Activated T-helper 1 cell treated with Interleukin-2 at 50 U/mL for 16 hours (primary cell): ENCODE results near the gene MARK4.

ENCODE experiments used
- DNase-seq: peaks from one replicate; pipeline ENCODE4 v3.0.0-alpha.2; 2020; ENCODE audit warnings: low read depth

Gene MARK4

GRCh38 chr19:45275370-45275971 is 24.4 kb downstream of the MARK4 start:
- DNase-seq: no peak

GRCh38 chr19:45276284-45276687 is 25.2 kb downstream of the MARK4 start:
- no peak for DNase-seq

- DNase-seq: no peak
These were observed 27.0 kb downstream of the MARK4 start for GRCh38 chr19:45278087-45278486.

- DNase-seq: no peak
These were observed 28.6 kb downstream of the MARK4 start for GRCh38 chr19:45279587-45280192.

GRCh38 chr19:45280471-45280961 is 29.4 kb downstream of the MARK4 start:
- DNase-seq: no peak

DNA sequence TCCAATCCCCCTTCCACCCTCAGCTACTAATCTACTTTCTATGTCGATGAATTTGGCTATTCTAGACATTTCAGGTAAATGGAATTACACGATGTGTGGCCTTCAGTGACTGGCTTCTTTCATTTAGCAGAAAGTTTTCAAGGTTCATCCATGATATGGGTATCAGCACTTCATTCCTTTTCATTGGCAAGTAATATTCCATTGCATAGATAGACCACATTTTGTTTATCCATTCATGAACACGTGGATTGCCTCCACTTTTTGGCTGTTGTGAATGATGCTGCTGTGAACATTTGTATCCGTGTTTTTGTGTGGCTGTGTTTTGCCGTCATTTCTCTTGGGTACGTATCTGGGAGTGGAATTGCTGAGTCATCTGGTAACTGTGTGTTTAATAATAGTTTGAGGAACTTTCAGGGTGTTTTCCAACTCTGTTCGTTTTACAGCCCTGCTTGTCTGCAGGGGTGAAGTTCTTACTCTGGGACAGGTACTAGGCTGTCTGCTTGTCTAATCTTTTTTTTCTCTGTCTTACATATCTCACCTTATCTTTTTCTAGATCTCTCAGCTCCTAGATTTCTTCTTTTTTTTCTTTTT is 32.5 kb downstream of the MARK4 start:
- no peak for DNase-seq

DNA sequence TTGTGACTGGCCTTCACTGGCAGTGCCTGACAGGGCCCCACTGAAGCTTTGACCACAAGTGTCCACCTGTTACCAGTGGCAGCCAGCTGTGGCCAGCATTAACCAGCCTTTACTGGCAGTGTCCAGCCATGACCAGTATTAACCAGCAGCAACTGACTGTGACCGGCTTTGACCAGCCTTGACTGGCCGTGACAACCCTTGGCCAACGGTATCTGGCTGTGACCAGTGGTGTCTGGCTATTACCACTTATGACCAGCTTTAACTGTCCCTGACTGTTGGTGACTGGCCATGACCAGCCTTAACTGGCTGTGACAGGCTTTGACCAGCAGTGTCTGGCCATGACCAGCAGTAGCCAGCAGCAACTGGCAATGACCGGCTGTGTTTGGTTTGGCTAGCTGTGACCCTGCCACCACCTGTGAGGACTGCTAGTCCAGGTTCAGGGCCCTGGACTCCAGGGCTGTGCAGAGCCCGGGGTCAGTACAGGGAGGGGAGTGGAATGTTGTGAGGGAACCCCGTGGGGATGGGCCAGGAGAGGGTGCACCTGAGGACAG is 39.4 kb downstream of the MARK4 start:
- no peak for DNase-seq

- DNase-seq: no peak
These were observed 40.8 kb downstream of the MARK4 start for GRCh38 chr19:45291834-45292233.

DNA sequence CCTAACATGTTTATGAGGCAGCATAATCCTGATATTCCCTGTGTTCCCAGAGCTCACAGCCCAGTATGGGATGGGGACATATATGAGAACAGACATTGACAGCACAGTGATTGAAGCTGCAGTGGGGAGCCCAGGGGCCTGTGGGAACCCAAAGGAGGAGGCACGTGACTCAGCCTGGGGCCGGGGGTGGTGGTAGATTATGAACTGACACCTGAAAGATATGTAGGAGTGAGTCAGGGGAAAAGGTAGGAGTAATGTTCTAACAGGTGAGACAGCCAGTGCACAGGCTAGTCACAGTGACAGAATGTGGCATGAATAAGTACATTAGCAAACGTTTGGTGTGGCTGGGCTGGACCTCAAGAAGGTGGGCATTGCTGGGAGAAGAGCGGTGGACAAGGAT is 42.6 kb downstream of the MARK4 start:
- DNase-seq: no peak

- no peak for DNase-seq
These were observed 43.4 kb downstream of the MARK4 start for GRCh38 chr19:45294291-45295029.

DNA sequence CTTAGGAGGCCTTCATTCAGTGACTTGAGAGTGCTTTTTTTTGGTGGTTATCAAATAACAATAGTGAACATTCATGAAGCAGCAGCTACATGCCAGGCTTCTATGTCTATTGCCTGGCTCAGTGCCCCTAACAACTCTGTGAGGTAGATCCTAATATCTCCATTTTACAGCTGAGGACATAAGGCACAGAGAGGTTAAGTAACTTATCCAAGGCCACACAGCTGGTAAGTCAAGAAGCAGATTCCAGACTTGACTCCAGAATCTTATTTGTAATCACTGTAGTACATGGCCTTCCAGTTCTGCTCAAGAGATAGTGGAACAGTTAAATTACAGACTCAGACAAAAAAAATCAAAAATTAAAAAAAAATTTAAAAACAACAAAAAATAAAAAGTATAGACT is 44.8 kb downstream of the MARK4 start:
- DNase-seq: no peak

DNA sequence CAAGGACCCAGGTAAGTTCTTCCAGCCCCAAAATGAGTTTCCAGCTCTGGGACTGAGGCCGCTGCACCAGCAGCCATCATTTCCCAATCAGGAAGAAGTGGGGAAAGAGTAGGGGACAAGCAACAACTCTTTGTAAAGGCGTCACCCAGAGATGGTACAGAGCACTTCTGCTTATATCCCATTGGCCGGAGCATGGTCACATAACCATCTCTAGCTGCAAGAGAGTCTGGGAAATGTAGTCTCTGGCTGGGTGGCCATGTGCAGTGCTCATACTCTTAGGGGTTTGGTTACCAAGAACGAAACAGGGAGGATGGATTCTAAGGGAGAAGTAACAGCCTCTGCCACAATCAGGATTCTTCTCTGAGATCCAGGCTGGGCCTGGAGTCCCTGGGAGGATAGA is 45.3 kb downstream of the MARK4 start:
- DNase-seq: no peak

- no peak for DNase-seq
These were observed 46.6 kb downstream of the MARK4 start for GRCh38 chr19:45297674-45298073.

GRCh38 chr19:45298264-45298663 is 47.2 kb downstream of the MARK4 start:
- no peak for DNase-seq

DNA sequence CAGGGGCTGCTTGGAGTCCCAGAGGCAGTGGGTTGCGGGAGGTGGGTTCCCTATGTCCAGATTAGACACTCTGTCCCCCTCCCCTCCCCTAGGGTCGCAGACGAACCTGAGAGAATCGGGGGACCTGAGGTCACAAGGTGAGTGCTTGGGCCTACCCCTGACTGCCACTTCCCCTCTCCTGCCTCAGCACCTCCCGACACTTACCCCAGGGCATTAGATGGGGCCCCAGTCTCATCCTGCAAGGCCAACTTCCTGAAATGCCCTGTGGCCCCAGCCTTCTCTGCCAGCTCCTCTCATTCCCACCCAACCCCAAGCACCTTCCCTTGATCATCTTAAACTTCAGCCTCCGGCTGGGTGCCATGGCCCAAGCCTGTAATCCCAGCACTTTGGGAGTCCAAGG is 48.6 kb downstream of the MARK4 start:
- DNase-seq: no peak

- no peak for DNase-seq
These were observed 51.3 kb downstream of the MARK4 start for GRCh38 chr19:45302416-45302815.

DNA sequence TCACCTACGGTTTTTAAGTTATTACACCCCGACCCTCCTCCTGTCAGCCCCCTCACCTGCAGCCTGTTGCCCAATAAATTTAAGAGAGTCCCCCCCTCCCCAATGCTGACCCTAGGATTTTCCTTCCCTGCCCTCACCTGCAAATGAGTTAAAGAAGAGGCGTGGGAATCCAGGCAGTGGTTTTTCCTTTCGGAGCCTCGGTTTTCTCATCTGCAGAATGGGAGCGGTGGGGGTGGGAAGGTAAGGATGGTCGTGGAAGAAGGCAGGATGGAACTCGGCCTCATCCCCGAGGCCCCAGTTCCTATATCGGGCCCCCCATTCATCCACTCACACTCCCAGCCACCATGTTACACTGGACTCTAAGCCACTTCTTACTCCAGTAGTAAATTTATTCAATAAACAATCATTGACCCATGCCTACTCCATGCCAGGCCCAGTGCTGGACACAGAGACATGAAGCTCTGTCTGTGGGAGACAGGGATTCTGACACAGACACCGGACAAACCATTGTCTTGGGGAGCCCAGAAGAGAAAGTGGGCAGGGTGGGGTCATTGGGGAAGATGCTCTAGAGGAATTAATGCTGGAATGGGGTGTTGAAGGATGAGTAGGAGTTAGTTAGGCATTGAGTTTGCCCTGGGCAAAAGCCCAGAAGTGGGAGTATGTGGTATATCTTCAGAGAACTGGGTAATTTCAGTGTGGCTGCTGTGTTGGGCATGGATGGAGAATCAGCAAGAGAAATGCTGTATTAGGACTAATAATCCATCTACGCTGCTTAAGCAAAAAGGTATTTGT is 52.4 kb downstream of the MARK4 start:
- no peak for DNase-seq

GRCh38 chr19:45304141-45304926 is 53.3 kb downstream of the MARK4 start:
- DNase-seq: no peak

DNA sequence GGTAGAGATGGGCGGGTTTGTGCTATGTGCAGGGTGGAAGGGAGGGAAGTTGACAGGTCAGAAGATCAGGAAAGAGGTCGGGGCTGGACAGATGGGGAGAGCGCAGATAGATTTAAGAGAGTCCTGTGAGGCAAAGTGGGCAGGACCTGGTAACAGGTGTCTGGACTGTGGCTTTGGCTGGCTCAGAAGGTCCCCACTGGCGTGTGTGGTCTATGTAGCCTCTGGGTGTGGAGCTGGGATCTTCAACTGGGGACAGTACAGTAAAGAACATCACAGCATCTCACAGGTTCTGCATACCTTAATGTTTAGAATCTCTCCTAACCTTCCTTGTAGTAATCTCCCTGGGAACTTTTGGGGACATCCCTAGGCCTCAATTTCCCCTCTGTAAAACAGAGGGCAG is 53.9 kb downstream of the MARK4 start:
- no peak for DNase-seq

- no peak for DNase-seq
These were observed 54.4 kb downstream of the MARK4 start for GRCh38 chr19:45305421-45305820.

GRCh38 chr19:45306040-45306439 is 55.0 kb downstream of the MARK4 start:
- no peak for DNase-seq
